Transverse colon (tissue), 3 donors: ENCODE results near the gene TBX10.

Source experiments
- CTCF ChIP-seq, 5 experiments: fragments of 200-600 bp in 3 of 5; fragments of 450-650 bp in 2 of 5; sonication (generic) in 3 of 5; IDR thresholded peaks; 1 replicate in 2 of 5; 2 replicates in 3 of 5; pipeline ENCODE4 v1.5.1; 2016 to 2017; ENCODE audit warnings: antibody characterized with exemption in 5 of 5, inconsistent platforms in 3 of 5, mild to moderate bottlenecking in 2 of 5, moderate library complexity in 1 of 5
- POLR2A ChIP-seq: fragments of 450-650 bp; IDR thresholded peaks from one replicate; pipeline ENCODE4 v1.6.1; 2016; ENCODE audit warnings: antibody characterized with exemption, mild to moderate bottlenecking, moderate library complexity

- TF ChIP-seq CTCF (IDR thresholded peaks at IDR 0.05) (no peak), POLR2A (no peak)
These were observed 32.1 kb downstream of the TBX10 start for GRCh38 chr11:67607507-67607906.
